Liver (tissue), 9 donors: ENCODE data around the gene ZNF710. TPM values are rescaled to one million over a fixed set of nuclear protein-coding genes. Genes with fewer than 3 reads are reported as not detected.

Experiments used
- DNase-seq: peaks from one replicate; pipeline ENCODE4 v3.0.0-alpha.2; 2017; ENCODE audit warnings: low spot score
- H3K27ac ChIP-seq, 2 donors: one replicate each; pipeline ENCODE4 v1.7.0; 2013; ENCODE audit warnings: inconsistent platforms in 2 of 2, low read length in 2 of 2, control low read depth in 1 of 2, low read depth in 1 of 2, mild to moderate bottlenecking in 1 of 2
- H3K27me3 ChIP-seq, 4 donors: one replicate each; pipeline versions ENCODE4 v1.6.1 to v1.7.0; 2013; ENCODE audit warnings: low read length in 3 of 4, inconsistent platforms in 1 of 4, mild to moderate bottlenecking in 1 of 4, moderate library complexity in 1 of 4; ENCODE audit not compliant: control insufficient read depth in 4 of 4, insufficient read depth in 4 of 4
- H3K36me3 ChIP-seq, 4 donors: one replicate each; pipeline versions ENCODE4 v1.6.1 to v1.7.0; 2013; ENCODE audit warnings: low read length in 3 of 4, mild to moderate bottlenecking in 3 of 4, low read depth in 1 of 4, moderate library complexity in 1 of 4; ENCODE audit not compliant: control insufficient read depth in 4 of 4, insufficient read depth in 3 of 4
- H3K4me1 ChIP-seq, 4 donors: one replicate each; pipeline versions ENCODE4 v1.6.1 to v1.7.0; 2013; ENCODE audit warnings: low read length in 3 of 4, mild to moderate bottlenecking in 3 of 4, moderate library complexity in 1 of 4; ENCODE audit not compliant: control insufficient read depth in 4 of 4, insufficient read depth in 4 of 4
- H3K4me3 ChIP-seq, 3 donors: one replicate each; pipeline versions ENCODE4 v1.6.1 to v1.7.0; 2013; ENCODE audit warnings: low read length in 3 of 3, control low read depth in 1 of 3, low read depth in 1 of 3, mild to moderate bottlenecking in 1 of 3
- H3K9ac ChIP-seq, 2 donors: one replicate each; pipeline ENCODE4 v1.7.0; 2013; ENCODE audit warnings: low read length in 2 of 2, mild to moderate bottlenecking in 2 of 2, moderate library complexity in 2 of 2, control low read depth in 1 of 2, low read depth in 1 of 2
- H3K9me3 ChIP-seq, 4 donors: one replicate each; pipeline versions ENCODE4 v1.6.1 to v1.7.0; 2013; ENCODE audit warnings: low read length in 3 of 4; ENCODE audit not compliant: control insufficient read depth in 4 of 4
- EGR1 ChIP-seq, 2 donors: IDR thresholded peaks; 2 replicates each; pipeline ENCODE4 v1.6.1; 2016 to 2018; ENCODE audit warnings: antibody characterized with exemption in 2 of 2, low read depth in 2 of 2
- FOXA1 ChIP-seq: IDR thresholded peaks from 2 replicates; pipeline ENCODE4 v1.6.1; 2016; ENCODE audit warnings: antibody characterized with exemption
- FOXA2 ChIP-seq: IDR thresholded peaks from 2 replicates; pipeline ENCODE4 v1.6.1; 2016; ENCODE audit warnings: antibody characterized with exemption
- GABPA ChIP-seq, 2 donors: IDR thresholded peaks in 1 of 2; conservative IDR thresholded peaks in 1 of 2; 2 replicates each; pipeline ENCODE4 v1.6.1; 2016; ENCODE audit warnings: antibody characterized with exemption in 2 of 2, mild to moderate bottlenecking in 1 of 2, moderate library complexity in 1 of 2
- HNF4A ChIP-seq, 2 donors: conservative IDR thresholded peaks; 2 replicates each; pipeline ENCODE4 v1.6.1; 2016; ENCODE audit warnings: antibody characterized with exemption in 2 of 2, mild to moderate bottlenecking in 2 of 2
- HNF4G ChIP-seq: IDR thresholded peaks from 2 replicates; pipeline ENCODE4 v1.6.1; 2016; ENCODE audit warnings: antibody characterized with exemption
- JUND ChIP-seq, 2 donors: IDR thresholded peaks; 2 replicates each; pipeline ENCODE4 v1.6.1; 2016; ENCODE audit warnings: antibody characterized with exemption in 2 of 2
- NR2F2 ChIP-seq: IDR thresholded peaks from 2 replicates; pipeline ENCODE4 v1.6.1; 2016; ENCODE audit warnings: antibody characterized with exemption
- RAD21 ChIP-seq, 2 donors: IDR thresholded peaks; 2 replicates each; pipeline ENCODE4 v1.6.1; 2016; ENCODE audit warnings: antibody characterized with exemption in 2 of 2, mild to moderate bottlenecking in 2 of 2
- REST ChIP-seq: IDR thresholded peaks from 2 replicates; pipeline ENCODE4 v1.6.1; 2016; ENCODE audit warnings: antibody characterized with exemption, mild to moderate bottlenecking
- RXRA ChIP-seq, 2 donors: IDR thresholded peaks; 2 replicates each; pipeline ENCODE4 v1.6.1; 2017 to 2018; ENCODE audit warnings: antibody characterized with exemption in 2 of 2, mild to moderate bottlenecking in 1 of 2
- SP1 ChIP-seq: IDR thresholded peaks from 2 replicates; pipeline ENCODE4 v1.6.1; 2018; ENCODE audit warnings: antibody characterized with exemption, mild to moderate bottlenecking
- TAF1 ChIP-seq: conservative IDR thresholded peaks from 2 replicates; pipeline ENCODE4 v1.6.1; 2016; ENCODE audit warnings: antibody characterized with exemption, mild to moderate bottlenecking
- YY1 ChIP-seq: IDR thresholded peaks from 2 replicates; pipeline ENCODE4 v1.6.1; 2016; ENCODE audit warnings: antibody characterized with exemption, mild to moderate bottlenecking
- WGBS: extraction: QIAGEN DNeasy Blood & Tissue Kit; methylation state at CpG from one replicate; pipeline ENCODE4 v1.1.7; 2013; 5-methylcytosine and 5-hydroxymethylcytosine counted together
- polyA plus RNA-seq, 2 donors: library from polyadenylated mRNA; stranded (reverse) in 1 of 2; unstranded in 1 of 2; fragments of 200-250 nt in 1 of 2; fragments of >200 nt in 1 of 2; fragmentation: Nextera tagmentation in 1 of 2; extraction: Ambion mirVana in 1 of 2; gene quantifications; one replicate each; pipeline versions ENCODE4 v1.2.1 to v1.2.3, GENCODE V29; 2013 to 2015
- total RNA-seq, 2 donors: library from RNA; depleted of rRNA; stranded (reverse); fragments of >200 nt; gene quantifications; one replicate each; pipeline ENCODE4 v1.2.3, GENCODE V29; 2014
- TF ChIP-seq, protein P1 (sequence below): IDR thresholded peaks from 2 replicates; pipeline ENCODE4 v1.6.1; 2016; ENCODE audit warnings: antibody characterized with exemption
- TF ChIP-seq, protein P2 (sequence below): IDR thresholded peaks from 2 replicates; pipeline ENCODE4 v1.6.1; 2016; ENCODE audit warnings: antibody characterized with exemption
- TF ChIP-seq, protein P3 (sequence below): IDR thresholded peaks from 2 replicates; pipeline ENCODE4 v1.6.1; 2016; ENCODE audit warnings: antibody characterized with exemption
- donor health status: healthy.
- donor health status: healthy.
- donor health status: healthy.
- donor health status: healthy.
- donor health status: healthy.

ZNF710 gene
- total and polyA plus RNA-seq, 4 donors, result 1.9 to 15.3 (median 5.4) TPM

- H3K4me1 ChIP-seq, result peaks cover 0 to 14% (median 3%) of the 10 kb centered on the region in 4 donors
- H3K27ac ChIP-seq, result peak overlapping the region; percentile 65 to 79
- H3K27me3 ChIP-seq, result no peaks in the 10 kb centered on the region
- DNase-seq, result no peak
- TF ChIP-seq GABPA (IDR thresholded peaks at IDR 0.05 in 1 of 2, conservative IDR thresholded peaks at IDR 0.05 in 1 of 2), result no peak
- TF ChIP-seq NR2F2, result no peak
- TF ChIP-seq, protein P1, sequence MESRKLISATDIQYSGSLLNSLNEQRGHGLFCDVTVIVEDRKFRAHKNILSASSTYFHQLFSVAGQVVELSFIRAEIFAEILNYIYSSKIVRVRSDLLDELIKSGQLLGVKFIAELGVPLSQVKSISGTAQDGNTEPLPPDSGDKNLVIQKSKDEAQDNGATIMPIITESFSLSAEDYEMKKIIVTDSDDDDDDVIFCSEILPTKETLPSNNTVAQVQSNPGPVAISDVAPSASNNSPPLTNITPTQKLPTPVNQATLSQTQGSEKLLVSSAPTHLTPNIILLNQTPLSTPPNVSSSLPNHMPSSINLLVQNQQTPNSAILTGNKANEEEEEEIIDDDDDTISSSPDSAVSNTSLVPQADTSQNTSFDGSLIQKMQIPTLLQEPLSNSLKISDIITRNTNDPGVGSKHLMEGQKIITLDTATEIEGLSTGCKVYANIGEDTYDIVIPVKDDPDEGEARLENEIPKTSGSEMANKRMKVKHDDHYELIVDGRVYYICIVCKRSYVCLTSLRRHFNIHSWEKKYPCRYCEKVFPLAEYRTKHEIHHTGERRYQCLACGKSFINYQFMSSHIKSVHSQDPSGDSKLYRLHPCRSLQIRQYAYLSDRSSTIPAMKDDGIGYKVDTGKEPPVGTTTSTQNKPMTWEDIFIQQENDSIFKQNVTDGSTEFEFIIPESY, result no peak
- no peak for TF ChIP-seq FOXA2
- TF ChIP-seq REST, result no peak
- TF ChIP-seq, protein P2, sequence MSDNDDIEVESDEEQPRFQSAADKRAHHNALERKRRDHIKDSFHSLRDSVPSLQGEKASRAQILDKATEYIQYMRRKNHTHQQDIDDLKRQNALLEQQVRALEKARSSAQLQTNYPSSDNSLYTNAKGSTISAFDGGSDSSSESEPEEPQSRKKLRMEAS, result no peak
- TF ChIP-seq JUND (IDR thresholded peaks at IDR 0.05), result no peak
- TF ChIP-seq HNF4A (conservative IDR thresholded peaks at IDR 0.05), result no peak
- no peak for TF ChIP-seq HNF4G
- TF ChIP-seq FOXA1, result no peak
- 83% methylated on average over 11 of the region's 11 CpGs for WGBS
- no peak overlapping the region for H3K4me3 ChIP-seq
- no peaks in the 10 kb centered on the region for H3K9me3 ChIP-seq
- peaks cover 0 to 5% (median under 1%) of the 10 kb centered on the region in 4 donors for H3K36me3 ChIP-seq
- H3K9ac ChIP-seq, result no peak overlapping the region
Measured at GRCh38 chr15:90063770-90064247, 62.7 kb downstream of the ZNF710 start.

DNA sequence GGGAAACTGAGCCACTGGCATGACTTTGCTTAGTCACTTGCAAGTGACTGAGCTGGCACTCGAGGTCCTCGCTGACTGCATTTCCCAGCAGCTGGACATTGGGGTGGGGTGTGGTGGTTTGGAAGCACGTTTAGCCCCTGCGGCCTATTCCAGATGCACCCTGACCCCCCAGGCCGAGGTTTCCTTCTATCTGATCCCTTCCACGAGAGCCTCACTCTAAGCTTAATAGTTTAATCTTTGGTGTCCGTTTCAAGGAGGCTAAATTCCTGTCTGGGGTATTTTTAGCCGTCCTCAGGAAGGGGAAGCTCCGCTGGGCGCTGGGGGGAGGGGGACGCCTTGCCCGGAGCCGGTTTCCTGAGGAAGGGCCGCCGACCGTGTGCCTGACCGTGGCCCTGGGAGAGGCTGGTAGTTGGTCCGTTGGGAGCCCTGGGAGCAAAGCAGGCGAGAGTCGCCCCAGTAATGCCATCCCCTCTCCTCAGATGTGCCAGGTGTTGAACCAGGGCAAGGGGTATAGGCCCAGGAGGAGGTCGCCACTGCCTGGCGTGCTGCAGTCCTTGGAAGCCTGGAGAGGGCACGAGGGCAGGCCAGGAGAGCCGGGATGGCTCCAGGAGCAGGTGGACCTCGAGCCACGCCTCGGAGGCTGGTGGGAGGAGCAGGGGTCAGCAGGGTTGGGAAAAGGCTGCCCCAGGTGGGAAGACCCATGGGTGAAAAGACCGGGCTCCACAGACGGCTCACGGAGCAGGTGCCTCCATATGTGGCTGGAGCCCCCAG is 64.0 kb downstream of the ZNF710 start:
- no peak overlapping the region for H3K9ac ChIP-seq
- H3K27me3 ChIP-seq, result no peaks in the 10 kb centered on the region
- peak overlapping the region; percentile 61 to 79 for H3K27ac ChIP-seq
- peaks cover 0 to 14% (median 2%) of the 10 kb centered on the region in 4 donors for H3K4me1 ChIP-seq
- 73% methylated on average over 30 of the region's 30 CpGs for WGBS
- no peak overlapping the region for H3K4me3 ChIP-seq
- H3K36me3 ChIP-seq, result peaks cover 0 to 5% (median under 1%) of the 10 kb centered on the region in 4 donors
- no peaks in the 10 kb centered on the region for H3K9me3 ChIP-seq
- DNase-seq, result no peak
- no peak for TF ChIP-seq HNF4A (conservative IDR thresholded peaks at IDR 0.05)
- no peak for TF ChIP-seq EGR1 (IDR thresholded peaks at IDR 0.05; ENCODE audit: low read depth in 2 of 2)
- TF ChIP-seq, protein P3, sequence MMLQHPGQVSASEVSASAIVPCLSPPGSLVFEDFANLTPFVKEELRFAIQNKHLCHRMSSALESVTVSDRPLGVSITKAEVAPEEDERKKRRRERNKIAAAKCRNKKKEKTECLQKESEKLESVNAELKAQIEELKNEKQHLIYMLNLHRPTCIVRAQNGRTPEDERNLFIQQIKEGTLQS, result no peak
- TF ChIP-seq FOXA1, result no peak
- no peak for TF ChIP-seq HNF4G
- TF ChIP-seq RXRA (IDR thresholded peaks at IDR 0.05), result no peak
- TF ChIP-seq YY1, result no peak
- TF ChIP-seq, protein P1, result no peak
- peak; percentile 20 for TF ChIP-seq SP1
- TF ChIP-seq RAD21 (IDR thresholded peaks at IDR 0.05), result peak; percentile 11 to 38
- no peak for TF ChIP-seq TAF1
- TF ChIP-seq GABPA (IDR thresholded peaks at IDR 0.05 in 1 of 2, conservative IDR thresholded peaks at IDR 0.05 in 1 of 2), result no peak
- TF ChIP-seq, protein P2, result peak; percentile 75
- TF ChIP-seq REST, result no peak
- no peak for TF ChIP-seq JUND (IDR thresholded peaks at IDR 0.05)
- no peak for TF ChIP-seq FOXA2
- TF ChIP-seq NR2F2, result peak; percentile 98
